Effector memory CD8-positive, alpha-beta T cell (primary cell): Measurements from ENCODE around the gene ZNF326.
A peak's percentile ranks its signal among the peaks of the same experiment; 100 is the strongest.

Experiments used
- ATAC-seq: fragments of 150-1000 bp; cut with Tn5 transposase; replicated peaks from 2 replicates; pipeline ENCODE4 v1.10.0; 2021; ENCODE audit warnings: mild to moderate bottlenecking, moderate library complexity
- DNase-seq, 3 experiments: peaks; one replicate each; pipeline ENCODE4 v3.0.0; 2021
- H3K27ac Mint-ChIP-seq, 2 donors: one replicate each; pipeline ENCODE4 v1.8.0; 2022; ENCODE audit warnings: mild to moderate bottlenecking in 2 of 2, mixed read lengths in 2 of 2, moderate library complexity in 2 of 2
- H3K27me3 Mint-ChIP-seq, 2 donors: one replicate each; pipeline ENCODE4 v1.8.0; 2022; ENCODE audit warnings: mixed read lengths in 2 of 2
- H3K36me3 Mint-ChIP-seq: one replicate; pipeline ENCODE4 v1.8.0; 2022; ENCODE audit warnings: mild to moderate bottlenecking, moderate library complexity, mixed read lengths; ENCODE audit not compliant: insufficient read depth
- H3K4me1 Mint-ChIP-seq, 2 donors: one replicate each; pipeline ENCODE4 v1.8.0; 2022; ENCODE audit warnings: low read depth in 2 of 2, mixed read lengths in 2 of 2
- H3K4me3 Mint-ChIP-seq, 2 donors: one replicate each; pipeline ENCODE4 v1.8.0; 2022; ENCODE audit warnings: mild to moderate bottlenecking in 2 of 2, mixed read lengths in 2 of 2, moderate library complexity in 2 of 2
- H3K9me3 Mint-ChIP-seq, 2 donors: one replicate each; pipeline ENCODE4 v1.8.0; 2022; ENCODE audit warnings: mixed read lengths in 2 of 2

ZNF326 gene

DNA sequence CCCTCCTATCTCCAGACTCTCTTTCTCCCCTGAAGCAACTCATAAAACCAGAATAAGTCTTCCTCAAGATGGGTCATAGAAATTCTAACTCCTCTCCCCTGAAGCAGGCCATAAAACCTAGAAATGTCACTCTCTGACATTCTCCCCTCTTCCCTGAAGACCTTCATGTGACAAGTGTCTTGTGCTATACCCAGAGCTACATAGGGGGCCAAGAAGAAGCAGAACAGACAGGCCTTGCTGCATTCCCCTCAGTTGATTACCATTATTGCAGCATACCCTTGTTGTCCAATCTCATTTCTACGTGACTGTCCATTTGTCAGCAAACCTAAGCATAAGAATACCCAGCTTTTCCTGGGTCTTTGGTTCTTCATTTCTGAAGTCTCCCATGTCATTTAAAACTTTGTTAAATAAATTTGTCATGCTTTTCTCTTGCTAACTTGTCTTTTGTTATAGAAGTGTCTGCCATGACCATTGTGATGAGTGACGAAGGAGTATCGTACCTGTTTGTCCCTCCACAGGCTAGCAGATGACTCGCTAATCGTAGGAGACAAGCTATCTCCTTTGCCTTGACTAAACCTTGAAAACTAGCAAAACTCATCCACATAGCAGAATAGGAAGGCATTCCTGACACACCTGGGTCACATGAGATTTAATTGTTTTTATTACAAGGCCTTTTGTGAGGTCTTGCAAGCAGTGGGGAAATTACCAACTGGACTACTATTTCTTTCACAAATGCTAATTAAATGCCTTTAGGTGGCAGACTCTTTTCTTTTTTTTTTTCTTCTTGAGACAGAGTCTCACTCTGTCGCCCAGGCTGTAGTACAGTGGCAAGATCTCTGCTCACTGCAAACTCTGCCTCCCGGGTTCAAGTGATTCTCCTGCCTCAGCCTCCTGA, 39.4 kb upstream of the ZNF326 start:
- H3K4me3 Mint-ChIP-seq: no peak overlapping the region
- ATAC-seq (no peak), DNase-seq (no peak)
- peaks cover 8 to 13% of the 10 kb centered on the region in 2 donors for H3K4me1 Mint-ChIP-seq
- no peaks in the 10 kb centered on the region for H3K36me3 Mint-ChIP-seq
- peaks cover 9 to 22% of the 10 kb centered on the region in 2 donors for H3K27me3 Mint-ChIP-seq
- H3K27ac Mint-ChIP-seq: peak overlapping the region in 1 of 2 donors; percentile 81
- H3K9me3 Mint-ChIP-seq: no peaks in the 10 kb centered on the region

DNA sequence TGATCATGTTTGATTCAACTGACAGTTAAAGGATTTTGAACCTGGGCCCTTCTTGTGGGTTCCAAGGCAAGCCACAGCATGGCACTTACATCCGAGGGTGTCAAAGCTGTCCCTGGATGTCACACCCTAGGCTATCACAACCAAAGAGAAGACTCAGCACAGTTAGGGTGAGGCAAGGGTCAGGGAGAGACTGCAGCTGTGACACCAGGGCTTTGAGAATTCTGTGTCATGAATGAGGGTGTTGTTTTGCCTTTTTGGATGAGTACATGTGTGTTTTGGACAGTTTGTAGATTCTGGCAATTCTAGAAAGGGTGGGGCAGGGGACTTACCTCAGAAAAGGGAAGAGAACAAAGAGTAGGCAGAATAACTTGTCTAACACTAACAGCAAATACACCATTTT, 37.8 kb upstream of the ZNF326 start:
- H3K4me3 Mint-ChIP-seq: no peak overlapping the region
- no peaks in the 10 kb centered on the region for H3K36me3 Mint-ChIP-seq
- H3K27ac Mint-ChIP-seq: peak overlapping the region; percentile 41 to 81
- ATAC-seq: peak; percentile 91
- peaks cover 10 to 13% of the 10 kb centered on the region in 2 donors for H3K4me1 Mint-ChIP-seq
- H3K9me3 Mint-ChIP-seq: no peaks in the 10 kb centered on the region
- peaks cover 9 to 25% of the 10 kb centered on the region in 2 donors for H3K27me3 Mint-ChIP-seq
- DNase-seq: peak in 1 of 3 experiments; percentile 2

DNA sequence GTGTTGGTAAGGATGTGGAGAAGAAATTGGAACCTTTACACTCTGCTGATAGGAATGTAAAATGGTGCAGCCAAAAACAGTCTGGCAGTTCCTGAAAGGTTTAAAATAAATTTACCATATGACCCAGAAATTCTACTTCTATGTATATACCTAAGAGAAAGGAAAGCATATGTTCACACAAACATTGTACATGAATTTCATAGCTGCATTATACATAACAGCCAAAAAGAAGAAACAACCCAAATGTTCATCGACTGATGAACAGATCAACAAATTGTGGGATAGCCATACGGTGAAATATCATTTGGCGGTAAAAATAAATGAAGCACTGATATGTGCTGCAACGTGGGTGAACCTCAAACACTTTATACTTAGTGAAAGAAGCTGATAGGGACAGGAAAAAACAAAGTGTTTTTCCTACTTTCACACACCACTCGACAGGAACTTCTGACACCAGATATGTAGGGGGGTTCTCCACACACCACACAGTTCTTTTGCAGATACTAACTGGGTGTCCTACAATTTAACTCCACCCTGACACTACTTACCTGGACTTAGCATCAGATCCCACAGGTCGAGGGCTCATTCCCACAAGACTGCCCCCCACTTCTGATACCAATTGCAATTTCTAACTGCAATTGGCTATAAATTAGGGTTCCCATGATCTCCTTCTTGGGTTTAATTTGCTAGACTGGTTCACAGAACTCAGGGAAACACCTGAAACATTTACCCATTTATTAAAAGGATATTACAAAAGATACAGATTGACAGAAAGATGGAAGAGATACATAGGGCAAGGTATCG, 35.9 kb upstream of the ZNF326 start:
- Mint-ChIP-seq H3K27me3 (peaks cover 9 to 28% of the 10 kb centered on the region in 2 donors), H3K4me3 (no peak overlapping the region), H3K9me3 (no peaks in the 10 kb centered on the region), H3K4me1 (peaks cover 9 to 11% of the 10 kb centered on the region in 2 donors), H3K27ac (no peak overlapping the region), H3K36me3 (no peaks in the 10 kb centered on the region)
- ATAC-seq (no peak), DNase-seq (no peak)

DNA sequence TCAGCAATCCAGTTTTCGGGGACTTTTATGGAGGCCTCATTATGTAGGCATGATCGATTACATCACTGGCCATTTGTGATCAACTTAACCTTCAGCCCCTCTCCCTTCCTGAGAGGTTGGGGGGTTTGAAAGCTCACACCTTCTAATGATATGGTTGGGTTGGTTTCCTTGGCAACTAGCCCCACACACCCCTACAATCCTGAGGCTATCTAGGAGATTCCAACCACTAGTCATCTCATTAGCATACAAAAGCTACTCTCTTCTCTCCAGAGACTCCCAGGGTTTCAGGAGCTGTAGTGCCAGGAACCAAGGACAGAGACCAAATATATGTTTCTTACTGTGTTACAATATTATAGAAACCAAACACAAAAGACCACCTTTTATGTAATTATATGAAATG, 35.2 kb upstream of the ZNF326 start:
- Mint-ChIP-seq H3K36me3 (peaks cover 1% of the 10 kb centered on the region), H3K27ac (no peak overlapping the region), H3K9me3 (no peaks in the 10 kb centered on the region), H3K27me3 (peaks cover 9 to 32% of the 10 kb centered on the region in 2 donors), H3K4me3 (no peak overlapping the region), H3K4me1 (peaks cover 9 to 10% of the 10 kb centered on the region in 2 donors)
- DNase-seq: no peak
- ATAC-seq: no peak

DNA sequence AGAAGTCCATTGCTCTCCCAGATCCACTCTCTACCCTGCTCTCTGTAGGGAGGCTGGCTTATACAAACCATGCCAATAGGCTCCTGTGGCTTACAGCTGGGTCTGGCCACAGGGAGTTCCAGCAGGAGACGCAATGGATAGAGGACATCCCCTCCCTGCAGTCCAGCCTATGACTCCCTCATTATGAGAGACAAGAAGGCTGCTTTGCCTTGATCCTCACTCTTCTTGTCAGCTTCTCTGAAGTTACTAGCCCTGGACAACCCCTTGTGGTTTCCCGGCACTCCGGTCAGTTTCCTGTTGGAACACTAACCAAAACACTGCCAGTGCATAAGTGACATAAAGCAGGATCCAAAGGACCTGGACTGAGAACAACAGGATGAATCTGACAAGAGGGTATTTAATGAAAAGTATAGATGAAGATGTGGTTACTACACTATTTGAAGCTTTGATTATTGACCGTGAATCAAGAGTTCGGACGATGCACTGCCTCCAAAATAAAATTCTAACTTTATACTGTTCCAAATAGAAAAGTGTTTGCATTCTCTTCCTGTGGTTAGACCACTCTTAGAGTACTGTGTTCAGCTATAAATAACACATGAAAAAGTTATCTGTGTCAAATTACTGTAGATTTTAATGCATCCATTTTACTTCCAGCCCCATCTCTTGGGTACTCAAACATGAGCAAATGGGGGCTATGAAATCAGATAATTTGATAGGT, 32.7 kb upstream of the ZNF326 start:
- Mint-ChIP-seq H3K36me3 (peaks cover 4% of the 10 kb centered on the region), H3K27me3 (peaks cover 9 to 43% of the 10 kb centered on the region in 2 donors), H3K27ac (no peak overlapping the region), H3K9me3 (no peaks in the 10 kb centered on the region), H3K4me3 (no peak overlapping the region), H3K4me1 (peaks cover 3 to 6% of the 10 kb centered on the region in 2 donors)
- no peak for DNase-seq
- no peak for ATAC-seq

DNA sequence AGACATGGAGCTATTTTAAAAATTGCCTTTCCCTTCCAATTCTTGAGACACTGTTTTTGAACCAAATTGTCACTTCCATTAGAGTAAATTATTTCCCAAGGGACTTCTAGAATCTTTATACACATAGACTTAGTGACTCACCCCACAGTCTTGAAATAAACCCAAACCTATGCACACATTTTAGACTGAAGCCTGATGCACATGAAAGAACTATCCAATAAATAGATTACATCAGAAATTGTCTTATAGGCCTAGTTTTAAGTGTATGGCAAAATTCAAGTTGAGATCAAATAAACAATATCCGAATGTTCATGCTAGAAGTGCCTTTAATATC, 32.2 kb upstream of the ZNF326 start:
- Mint-ChIP-seq H3K27me3 (peaks cover 9 to 43% of the 10 kb centered on the region in 2 donors), H3K36me3 (peaks cover 4% of the 10 kb centered on the region), H3K4me3 (no peak overlapping the region), H3K9me3 (no peaks in the 10 kb centered on the region), H3K4me1 (peaks cover 0 to 5% of the 10 kb centered on the region in 2 donors), H3K27ac (no peak overlapping the region)
- DNase-seq (no peak), ATAC-seq (no peak)

DNA sequence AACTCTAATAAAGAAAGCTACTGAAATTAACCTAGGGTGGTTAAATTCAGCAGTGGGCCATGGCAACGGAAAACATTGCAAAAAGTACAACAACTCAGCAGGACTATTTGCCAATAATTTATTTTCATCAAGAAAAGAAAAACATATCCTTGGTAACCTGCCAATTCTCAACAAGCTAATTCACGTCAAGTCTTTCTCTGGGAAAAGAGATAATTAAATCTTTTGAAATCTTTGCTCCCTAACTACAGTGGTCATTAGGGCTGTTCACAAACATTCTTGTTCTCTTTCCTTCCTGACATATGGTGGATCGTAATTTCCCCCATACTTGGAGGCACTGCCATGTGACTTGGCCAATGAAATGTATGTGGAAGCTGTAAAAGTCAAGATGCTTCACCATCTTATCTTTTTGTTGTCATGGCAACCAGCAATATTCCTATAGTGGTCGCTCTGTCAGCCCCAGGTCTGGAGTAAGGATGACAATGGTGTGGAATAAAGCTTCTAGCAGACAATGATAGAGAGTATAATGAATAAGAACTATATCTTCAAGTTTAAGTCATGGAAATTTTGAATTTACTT, 29.6 kb upstream of the ZNF326 start:
- DNase-seq (no peak), ATAC-seq (no peak)
- Mint-ChIP-seq H3K36me3 (peaks cover 6% of the 10 kb centered on the region), H3K4me1 (peaks cover 0 to 5% of the 10 kb centered on the region in 2 donors), H3K27me3 (peaks cover 0 to 21% of the 10 kb centered on the region in 2 donors), H3K27ac (no peak overlapping the region), H3K4me3 (no peak overlapping the region), H3K9me3 (no peaks in the 10 kb centered on the region)

DNA sequence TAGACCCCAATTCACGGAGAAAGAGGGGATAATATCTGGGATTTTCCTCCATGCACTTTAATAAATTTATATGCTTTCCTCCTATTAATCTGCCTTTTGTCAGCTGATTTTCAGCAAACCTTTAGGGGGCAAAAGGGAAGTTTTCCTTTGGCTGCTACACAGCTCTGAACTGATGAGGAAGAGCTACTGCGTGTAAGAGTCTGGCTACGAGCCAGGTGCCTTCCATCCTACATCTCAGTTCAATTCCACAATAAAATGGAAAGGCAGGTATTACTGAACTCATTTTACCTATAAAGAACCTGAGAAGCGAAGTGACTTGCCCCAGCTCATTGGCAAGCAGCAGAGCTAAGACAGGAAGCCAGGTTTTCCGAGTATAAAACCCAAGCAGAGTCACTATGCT, 28.3 kb upstream of the ZNF326 start:
- ATAC-seq: no peak
- Mint-ChIP-seq H3K4me3 (no peak overlapping the region), H3K36me3 (peaks cover 6% of the 10 kb centered on the region), H3K27me3 (peaks cover 0 to 21% of the 10 kb centered on the region in 2 donors), H3K27ac (no peak overlapping the region), H3K4me1 (peaks cover 0 to 5% of the 10 kb centered on the region in 2 donors), H3K9me3 (no peaks in the 10 kb centered on the region)
- DNase-seq: no peak

DNA sequence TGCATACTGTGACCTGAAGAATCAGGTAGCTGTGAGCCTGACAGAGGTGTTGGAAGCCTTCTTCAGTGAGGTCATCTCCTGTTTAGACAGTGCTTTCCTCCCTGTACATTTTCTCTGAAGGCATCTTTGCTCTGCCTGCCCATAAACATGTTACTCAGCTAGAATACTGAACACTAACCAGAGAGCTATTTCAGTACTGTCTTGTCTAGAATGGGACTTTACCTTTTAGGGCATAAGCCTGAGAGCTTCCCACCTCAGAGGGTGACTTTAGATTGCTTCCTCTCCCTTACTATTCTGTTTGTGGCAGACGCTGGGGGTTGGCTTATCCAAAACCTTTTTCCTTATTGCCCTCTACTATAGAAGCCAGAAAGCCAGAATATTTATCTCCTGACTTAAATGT, 23.3 kb upstream of the ZNF326 start:
- DNase-seq: no peak
- H3K27me3 Mint-ChIP-seq: peaks cover 0 to 11% of the 10 kb centered on the region in 2 donors
- no peak overlapping the region for H3K4me3 Mint-ChIP-seq
- peaks cover 2% of the 10 kb centered on the region for H3K36me3 Mint-ChIP-seq
- no peaks in the 10 kb centered on the region for H3K9me3 Mint-ChIP-seq
- no peak for ATAC-seq
- no peak overlapping the region for H3K27ac Mint-ChIP-seq
- H3K4me1 Mint-ChIP-seq: no peaks in the 10 kb centered on the region

DNA sequence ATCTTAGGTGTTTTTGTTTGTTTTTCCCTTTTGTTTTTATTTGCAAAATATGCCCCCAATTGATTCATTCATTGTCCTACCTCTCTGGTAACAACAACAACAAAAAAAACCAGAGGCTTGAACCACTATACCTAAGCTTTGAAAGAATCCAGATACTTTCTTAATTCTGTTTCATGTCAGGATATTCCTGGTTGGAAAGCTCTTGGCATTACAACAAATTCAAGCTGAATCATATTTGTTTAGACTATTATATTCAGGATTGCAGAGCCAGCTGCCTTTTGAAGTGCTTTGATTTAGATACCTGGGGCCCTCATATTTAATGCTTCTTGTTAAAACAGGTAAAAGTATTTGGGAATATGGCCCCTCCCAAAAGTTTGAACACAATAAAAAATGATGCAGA, 22.9 kb upstream of the ZNF326 start:
- no peak overlapping the region for H3K27ac Mint-ChIP-seq
- H3K4me3 Mint-ChIP-seq: no peak overlapping the region
- no peaks in the 10 kb centered on the region for H3K4me1 Mint-ChIP-seq
- H3K27me3 Mint-ChIP-seq: peaks cover 0 to 11% of the 10 kb centered on the region in 2 donors
- no peak for ATAC-seq
- no peaks in the 10 kb centered on the region for H3K9me3 Mint-ChIP-seq
- no peak for DNase-seq
- H3K36me3 Mint-ChIP-seq: peaks cover 2% of the 10 kb centered on the region

DNA sequence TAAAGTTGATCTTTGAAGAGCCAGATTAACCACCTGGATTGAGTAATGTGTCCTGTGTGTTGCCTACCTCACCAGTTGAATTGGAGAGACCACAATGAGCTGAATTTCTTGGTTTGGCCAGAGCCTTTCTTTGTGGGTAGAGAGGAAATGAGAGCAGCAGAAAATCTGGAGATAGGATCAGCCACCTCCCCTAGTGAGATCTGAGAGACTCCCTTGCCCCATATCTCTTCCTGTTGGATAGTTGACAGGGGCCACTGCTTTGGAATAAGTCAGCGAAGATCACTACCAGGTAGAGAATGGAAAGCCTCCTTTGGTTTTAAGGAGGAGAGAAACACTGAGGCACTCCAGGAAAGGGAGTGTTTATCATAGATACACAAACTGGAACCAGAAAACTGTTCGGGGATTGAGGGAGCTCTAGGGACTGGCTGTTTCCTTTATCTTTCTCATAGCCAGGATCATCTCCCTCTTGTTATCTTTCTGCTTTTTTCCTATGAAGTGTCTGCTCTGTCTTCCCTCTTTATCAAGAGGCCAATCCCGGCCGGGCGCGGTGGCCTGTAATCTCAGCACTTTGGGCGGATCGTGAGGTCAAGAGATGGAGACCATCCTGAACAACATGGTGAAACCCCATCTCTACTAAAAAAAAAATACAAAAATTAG, 21.3 kb upstream of the ZNF326 start:
- Mint-ChIP-seq H3K4me3 (no peak overlapping the region), H3K9me3 (no peaks in the 10 kb centered on the region), H3K36me3 (peaks cover 2% of the 10 kb centered on the region), H3K4me1 (no peaks in the 10 kb centered on the region), H3K27ac (no peak overlapping the region), H3K27me3 (peaks cover 0 to 11% of the 10 kb centered on the region in 2 donors)
- ATAC-seq (no peak), DNase-seq (no peak)

DNA sequence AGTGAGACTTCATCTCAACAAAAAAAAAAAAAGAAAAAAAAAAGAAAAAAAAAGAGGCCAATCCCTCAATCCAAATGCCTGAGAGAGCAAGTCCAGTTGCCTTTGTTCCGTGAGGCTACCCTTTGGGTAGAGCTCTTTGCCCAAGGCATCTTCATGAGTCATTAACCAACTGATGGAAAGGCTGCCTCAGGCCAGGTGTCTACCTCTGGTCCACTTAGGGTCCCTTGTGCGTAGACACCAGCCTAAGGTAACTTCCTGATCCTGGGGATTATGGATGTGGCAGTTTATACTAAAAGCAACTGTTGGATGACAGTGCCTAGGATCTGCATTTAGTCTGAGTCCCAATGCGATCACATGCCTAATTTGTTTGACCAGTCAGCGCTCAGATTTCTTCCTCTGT, 20.7 kb upstream of the ZNF326 start:
- H3K27me3 Mint-ChIP-seq: peaks cover 0 to 11% of the 10 kb centered on the region in 2 donors
- H3K4me3 Mint-ChIP-seq: no peak overlapping the region
- ATAC-seq: no peak
- no peaks in the 10 kb centered on the region for H3K4me1 Mint-ChIP-seq
- H3K9me3 Mint-ChIP-seq: no peaks in the 10 kb centered on the region
- H3K36me3 Mint-ChIP-seq: peaks cover 2% of the 10 kb centered on the region
- no peak for DNase-seq
- no peak overlapping the region for H3K27ac Mint-ChIP-seq
